G401.6 (cell line): ENCODE results near the gene CD2AP.
"Not testable (repeated sequence)": the region's sequence is repeated elsewhere in the genome, so short reads cannot be mapped to it uniquely, and the experiment has no call there.

ENCODE experiments used
- FAIRE-seq: peaks from 2 replicates; lab custom pipeline; 2012; peaks lifted over from hg19 to GRCh38; lab: Jason Lieb, UNC

The CD2AP gene

DNA sequence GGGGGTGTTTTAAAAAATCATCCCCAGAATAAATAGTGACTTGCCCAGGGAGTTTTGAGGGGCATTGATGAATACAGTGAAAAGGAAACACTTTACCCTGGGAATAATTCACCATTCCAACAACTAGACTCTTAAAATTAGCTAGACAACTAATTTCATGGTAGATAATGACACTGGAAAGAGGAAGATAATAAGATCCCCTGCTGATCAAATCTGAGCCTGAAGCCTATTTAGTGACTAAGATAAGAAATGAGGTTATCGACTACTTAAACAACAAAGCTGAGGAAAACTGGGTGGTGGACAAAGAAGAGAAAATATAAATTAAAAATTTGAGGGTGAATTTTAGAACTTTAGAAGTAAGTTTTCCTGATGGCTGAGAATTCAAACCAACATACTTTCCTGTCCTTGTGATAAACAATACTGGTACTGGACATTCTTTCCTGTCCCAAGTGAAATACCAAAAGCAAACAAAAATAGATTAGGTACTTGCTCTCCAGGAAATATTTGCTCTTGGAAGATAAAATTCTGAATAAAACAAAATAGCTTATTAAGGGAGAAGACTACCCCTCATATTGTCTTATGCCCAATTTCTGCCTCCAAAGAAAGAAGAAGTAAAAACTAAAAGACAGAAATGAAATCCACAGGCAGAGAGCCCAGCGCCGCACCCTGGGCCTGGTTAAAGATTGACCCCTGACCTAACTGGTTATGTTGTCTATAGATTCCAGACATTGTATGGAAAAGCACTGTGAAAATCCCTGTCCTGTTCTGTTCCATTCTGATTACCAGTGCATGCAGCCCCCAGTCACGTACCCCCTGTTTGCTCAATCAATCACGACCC, 156.8 kb downstream of the CD2AP start:
- no peak for FAIRE-seq

DNA sequence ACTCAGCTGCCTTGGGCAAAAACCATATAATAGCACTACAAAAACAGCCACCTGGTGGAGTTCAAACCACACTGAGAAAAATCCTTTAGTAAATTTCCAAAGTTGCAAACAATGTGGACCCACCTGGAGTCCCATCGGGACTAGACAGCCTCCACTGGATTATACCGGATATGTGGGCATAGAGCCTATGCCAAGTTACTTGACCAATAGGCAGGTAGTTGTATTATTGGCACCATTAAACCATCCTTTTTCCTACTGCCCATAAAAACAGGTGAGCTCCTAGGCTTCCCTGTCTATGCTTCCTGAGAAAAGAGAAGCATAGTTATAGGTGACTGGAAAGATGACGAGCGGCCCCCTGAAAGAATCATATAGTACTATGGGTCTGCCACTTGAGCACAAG, 169.1 kb downstream of the CD2AP start:
- no peak for FAIRE-seq

DNA sequence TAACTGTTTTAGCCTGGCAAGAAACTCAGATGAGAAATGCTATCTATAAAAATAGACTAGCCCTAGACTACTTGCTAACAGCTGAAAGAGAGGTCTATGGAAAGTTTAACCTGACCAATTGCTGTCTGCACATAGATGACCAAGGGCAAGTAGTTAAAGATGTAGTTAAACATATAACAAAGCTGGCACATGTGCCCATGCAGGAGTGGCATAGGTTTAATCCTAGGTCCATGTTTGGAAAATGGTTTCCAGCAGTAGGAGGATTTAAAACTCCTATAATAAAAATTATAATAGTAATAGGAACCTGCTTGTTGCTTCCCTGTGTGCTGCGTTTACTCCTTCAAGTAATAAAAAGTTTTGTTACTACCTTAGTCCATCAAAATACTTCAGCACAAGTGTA, 169.6 kb downstream of the CD2AP start:
- FAIRE-seq, result no peak

DNA sequence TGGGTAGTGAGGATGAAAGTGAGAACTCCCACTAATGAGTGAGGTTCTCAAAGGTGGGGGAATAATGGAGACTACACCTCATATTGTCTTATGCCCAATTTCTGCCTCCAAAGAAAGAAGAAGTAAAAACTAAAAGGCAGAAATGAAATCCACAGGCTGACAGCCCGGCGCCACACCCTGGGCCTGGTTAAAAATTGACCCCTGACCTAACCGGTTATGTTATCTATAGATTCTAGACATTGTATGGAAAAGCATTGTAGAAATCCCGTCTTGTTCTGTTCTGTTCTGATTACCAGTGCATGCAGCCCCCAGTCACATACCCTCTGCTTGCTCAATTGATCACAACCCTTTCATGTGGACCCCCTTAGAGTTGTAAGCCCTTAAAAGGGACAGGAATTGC, 170.0 kb downstream of the CD2AP start:
- not testable (repeated sequence) for FAIRE-seq

DNA sequence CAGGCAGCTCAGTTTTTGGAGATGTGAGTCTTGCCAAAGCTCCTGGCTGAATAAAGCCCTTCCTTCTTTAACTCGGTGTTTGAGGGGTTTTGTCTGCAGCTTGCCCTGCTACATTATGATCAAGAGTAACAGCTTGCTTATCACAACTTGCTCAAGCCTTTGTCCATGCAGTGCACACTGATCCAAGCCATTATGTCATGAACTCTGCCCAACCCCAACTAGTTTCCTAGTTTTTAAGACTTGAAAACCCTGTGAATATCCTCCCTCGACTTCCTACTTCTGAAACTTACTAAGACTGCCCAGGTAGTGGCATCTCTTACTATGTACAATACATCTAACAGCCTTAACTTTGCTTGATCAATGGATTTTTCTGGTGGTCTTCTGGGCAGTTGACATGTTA, 170.4 kb downstream of the CD2AP start:
- FAIRE-seq, result no peak

DNA sequence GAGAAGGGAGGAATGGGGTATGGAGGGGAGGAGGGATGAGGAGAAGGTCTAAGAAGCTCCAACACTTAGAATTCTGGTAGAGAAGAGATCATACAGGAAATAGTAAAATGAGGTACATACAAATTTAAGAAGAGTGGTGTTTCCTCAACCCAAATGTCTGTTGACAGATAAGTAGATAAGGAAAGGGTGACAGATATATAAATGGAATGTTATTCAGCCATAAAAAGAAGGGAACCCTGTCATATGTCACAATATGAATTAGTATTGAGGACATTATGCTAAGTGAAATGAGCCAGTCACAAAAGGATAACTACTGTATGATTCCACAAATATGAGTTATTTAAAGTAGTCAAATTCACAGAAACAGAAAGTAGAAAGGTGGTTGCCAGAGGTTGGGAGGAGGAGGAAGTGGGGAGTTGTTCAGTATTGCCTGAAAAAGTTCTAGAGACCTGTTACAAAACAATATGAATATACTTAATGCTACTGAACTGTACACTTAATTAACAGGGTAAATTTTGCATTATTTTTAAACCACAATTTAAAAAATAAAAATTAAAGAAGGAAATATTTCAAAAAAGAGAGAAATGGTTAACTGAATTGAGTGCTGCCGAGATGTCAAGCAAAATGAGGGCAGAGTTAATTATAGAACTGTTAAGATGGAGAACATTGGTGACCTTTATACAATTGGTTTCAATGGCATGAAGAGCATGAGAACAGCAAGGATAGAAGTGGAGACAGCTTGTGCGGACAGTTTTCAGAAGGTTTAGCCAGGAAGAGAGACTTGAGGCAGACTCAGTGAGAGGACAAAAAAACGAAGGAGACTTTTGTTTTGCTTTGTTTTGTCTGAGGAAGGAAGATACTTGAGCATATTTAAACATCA, 173.2 kb downstream of the CD2AP start:
- FAIRE-seq, result no peak

DNA sequence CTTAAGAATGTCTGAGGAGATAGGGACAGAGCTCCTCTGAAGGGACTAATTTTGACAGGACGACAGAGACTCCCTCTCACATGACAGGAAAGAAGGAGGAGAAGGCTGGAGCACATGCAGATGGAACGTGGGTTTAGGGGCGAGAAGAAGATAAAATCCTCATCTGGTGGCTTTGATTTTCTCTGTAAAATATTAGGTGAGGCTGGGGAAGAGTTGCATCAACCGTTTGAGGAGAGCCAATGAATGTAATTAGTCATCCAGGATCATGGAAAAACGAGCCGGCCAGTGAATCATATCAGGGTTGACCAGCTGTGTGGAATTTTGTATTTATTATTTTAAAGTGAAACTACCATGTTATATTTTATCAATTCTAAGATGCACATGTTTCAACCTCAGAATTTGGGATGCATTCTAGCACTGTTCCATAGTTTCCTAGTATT, 173.9 kb downstream of the CD2AP start:
- FAIRE-seq, result no peak

DNA sequence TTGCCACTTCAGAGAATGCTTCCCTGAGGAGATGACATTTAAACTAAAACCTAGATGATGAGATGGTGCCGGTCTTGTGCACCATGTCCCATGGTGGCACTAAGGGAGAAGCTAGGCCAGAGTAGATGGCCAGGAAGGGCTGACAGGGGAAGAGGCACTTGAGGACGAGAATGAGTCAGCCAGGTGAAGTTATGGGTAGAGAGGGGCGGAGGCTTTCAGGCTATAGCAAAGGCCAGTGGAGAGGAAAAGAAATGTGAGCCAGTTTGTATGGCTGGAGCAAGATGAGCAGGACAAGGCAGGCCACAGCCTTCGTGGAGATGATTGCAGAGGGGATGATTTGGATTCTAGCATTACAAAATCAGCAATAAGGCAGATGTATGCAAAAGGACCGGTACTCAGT, 176.1 kb downstream of the CD2AP start:
- FAIRE-seq, result no peak

DNA sequence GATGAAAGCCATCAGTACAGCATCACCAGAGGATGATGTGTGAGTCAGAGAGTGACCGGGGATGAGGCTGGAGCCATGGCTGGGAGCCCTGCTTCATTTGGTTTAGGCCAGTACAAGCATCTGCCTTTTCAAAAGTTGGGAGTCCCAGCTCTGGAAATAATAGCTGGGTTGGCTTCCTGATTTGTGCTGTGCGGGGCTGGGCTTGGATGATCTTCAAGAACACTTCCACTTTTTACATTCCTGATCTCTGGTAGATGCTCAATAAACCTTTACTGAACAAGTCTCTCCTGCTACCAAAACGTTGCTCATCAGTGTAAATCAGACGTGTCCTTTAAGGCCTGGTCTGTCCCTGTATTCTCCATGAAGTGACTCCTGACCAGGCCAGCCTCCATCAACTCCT, 176.7 kb downstream of the CD2AP start:
- FAIRE-seq, result no peak

DNA sequence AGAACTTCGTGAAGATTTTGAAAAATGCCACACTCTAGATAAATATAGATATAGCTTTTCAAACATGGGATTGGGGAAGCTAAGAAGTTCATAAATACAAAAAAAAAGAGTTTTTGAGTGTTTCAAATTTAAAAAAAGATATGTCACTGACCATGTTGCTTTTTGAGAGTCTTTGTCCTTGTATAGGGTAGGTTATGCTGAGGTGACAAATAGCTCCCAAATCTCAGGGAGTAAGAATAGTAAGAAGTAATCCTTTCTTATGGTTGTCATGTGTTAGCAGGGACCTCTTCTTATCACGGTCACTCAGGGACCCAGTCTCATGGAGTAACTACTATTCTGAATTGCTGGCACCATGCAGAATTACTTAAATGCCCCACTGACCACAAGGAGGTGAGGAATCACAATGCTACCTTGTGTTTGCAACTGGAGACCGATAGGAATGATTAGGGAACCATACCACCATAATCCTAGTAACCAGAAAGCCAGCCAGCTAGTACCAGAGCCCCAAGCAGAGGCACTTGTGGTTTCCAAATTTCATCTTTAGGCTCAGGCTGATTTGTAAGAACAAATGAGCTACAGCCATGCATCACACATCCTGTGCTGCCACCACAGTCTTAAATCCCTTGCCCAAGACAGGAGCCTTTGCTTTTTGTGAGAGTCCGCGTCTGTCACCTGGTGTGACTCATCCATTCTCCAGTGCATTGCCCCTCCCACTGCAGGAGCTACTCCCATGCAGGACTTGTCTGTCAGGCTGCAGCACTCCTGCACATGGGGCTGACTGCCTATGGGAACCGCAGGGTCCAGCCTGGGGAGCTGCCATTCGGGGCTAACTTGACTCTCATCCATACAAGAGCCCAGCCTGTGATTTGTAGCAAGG, 178.4 kb downstream of the CD2AP start:
- FAIRE-seq, result no peak

DNA sequence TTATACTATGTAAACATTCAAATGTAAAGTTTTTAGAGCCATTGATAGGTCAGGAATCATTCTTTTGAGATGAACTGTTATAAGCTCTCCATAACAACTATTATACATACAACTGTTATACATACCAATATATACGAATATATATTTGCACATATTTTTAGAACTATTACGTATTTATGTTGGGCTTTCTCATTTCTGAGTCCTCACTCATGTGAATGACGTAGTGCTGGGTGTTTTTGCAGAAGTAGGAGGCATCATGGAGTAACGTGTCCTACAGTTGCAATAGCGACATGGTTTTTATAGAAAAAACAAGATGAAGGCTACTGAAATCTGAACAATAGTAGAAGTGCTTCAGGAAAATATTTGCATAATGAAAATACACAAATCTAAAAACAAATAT, 184.4 kb downstream of the CD2AP start:
- FAIRE-seq, result no peak

DNA sequence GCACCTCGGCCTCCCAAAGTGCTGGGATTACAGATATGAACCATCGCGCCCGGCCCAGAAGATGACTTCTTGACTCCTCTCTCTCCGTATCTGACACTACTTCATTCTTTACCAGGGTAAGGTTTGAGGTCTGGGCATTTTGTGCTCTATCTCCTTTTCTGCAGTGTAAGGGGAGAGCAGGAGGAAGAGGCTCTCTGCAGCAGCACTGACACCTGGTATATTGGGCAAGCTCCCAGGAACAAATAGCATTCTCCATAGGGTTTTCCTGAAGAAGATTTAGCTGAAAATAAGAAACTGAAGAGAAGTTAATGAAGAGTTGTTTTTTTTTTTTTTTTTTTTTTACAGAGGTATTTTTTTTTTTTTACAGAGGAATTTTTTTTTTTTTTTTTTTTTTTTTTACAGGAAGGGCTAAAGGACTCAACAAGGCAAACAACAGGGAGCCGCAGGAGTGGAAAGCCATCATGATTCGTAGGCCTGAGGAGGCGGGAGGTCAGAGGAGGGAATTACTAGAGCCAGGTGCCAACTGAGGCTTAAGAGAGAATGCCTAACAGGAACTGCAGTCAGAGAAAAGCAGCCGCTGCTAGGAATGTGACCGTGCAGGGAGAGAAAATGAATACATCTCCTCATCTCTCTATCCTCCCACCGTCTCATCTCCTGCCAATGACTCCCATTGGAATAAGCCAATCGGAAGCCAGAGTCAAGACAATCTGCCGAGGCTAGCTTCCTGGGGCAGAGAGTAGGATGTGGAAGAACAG, 186.1 kb downstream of the CD2AP start:
- FAIRE-seq, result no peak

DNA sequence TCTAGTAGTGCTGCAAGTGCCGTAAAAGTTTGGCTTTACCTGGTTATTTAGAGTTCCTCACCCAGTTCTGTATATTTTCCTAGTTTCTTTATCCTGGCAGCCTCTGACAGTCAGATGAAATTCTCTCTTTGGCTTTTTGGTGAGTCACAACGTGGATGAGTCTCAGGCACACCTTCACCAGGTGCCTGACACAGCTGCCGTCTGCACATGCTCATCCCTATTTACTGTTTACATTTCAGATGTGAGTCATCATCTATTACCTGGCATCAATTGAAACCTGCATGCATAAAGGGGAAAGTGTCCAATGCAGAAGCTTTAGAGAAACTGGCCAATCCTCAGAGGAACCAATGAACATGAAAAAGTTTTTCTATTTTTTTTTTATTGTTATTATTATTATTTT, 187.5 kb downstream of the CD2AP start:
- FAIRE-seq, result no peak

DNA sequence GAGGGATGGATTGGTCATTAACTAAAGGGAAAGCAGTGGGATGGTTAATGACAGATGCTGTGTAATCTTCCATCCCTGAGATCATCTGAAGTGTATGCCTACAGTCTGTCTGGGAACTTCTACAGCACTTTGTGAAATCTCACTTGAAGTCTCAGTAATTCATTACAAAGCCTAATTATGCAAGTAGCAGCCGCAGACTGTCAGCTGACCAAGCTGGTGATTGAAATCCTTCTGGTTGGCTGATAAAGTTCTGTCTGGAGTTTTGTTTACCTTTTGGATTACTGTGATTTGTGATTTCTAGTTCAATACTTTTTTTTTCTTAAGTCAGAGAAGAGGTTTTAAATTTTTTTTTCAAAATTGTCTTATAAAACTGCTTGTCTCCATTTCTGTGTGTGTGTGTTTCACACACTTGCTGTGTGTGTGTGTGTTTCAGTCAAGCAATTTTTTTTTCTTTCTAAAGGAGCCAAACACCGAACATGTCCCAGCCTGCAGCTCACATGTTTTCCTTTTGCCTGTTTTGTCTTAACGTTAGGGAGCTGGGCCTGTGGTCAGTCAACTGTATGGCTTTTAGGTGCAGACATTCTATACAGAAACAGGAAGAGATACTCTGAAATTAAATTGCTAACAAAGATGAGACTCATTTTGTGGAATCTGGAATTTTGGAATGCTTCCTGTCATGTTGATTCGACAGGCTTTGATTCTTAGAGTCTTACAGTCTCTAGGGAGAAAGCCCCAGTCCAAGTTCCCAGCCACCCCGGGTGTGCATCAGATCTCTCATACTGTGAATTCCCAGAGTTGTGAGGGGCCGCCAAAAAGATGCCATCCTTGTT, 192.3 kb downstream of the CD2AP start:
- FAIRE-seq, result no peak

DNA sequence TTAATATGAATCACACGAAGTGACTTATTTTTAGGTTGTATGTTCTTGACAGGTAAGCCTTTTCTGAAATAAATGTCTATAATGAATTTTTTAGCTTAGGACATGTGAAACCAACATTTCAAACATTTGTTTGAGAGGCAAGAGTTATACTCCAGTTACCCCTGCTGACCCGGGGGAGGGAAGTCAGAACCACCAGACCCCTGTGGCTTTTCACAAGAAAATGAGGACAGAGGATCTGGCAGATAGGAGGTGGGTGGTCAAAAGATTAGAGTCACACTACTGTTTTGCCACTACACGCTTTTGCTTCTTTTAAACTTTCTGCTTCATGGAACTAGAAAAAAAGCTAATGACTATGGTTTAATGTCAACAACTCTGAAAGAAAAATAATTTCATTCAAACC, 193.3 kb downstream of the CD2AP start:
- FAIRE-seq, result no peak

DNA sequence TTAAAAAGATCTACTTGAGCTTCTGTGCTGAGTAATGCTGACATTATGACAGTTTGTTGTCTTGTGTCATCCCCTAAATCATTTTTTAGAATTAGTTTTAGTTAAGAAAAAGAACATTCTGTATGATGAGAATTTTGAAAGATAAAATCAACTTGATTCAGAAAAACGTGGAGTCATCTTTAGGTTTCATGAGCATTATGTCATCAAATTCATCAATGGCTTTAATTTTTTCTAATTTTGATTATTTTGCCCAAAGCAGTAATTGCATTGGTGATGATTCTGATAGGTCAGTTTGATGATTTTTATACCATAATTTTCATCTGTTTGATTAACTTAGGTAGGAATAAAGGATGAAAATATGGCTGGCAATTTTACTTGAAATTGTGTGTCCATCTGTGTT, 194.2 kb downstream of the CD2AP start:
- FAIRE-seq, result no peak

DNA sequence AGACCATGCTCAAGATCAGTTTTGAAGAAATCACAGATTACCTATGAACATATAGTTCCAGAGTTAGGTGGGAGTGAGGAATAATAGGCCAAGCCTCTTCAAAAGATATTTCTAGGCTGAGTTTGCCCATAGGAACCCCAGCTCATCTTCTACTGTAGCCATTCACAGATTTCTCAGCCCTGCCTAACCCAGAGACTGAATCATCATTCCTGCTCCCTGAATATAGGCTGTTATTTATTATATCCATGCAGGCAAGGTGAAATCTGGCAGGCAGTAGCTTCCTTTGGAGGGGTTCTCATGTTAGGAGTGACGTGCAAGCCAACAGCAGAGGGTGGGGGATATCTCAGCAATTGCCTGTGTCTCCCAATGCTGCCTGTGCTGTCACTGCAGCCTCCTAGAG, 195.2 kb downstream of the CD2AP start:
- no peak for FAIRE-seq

DNA sequence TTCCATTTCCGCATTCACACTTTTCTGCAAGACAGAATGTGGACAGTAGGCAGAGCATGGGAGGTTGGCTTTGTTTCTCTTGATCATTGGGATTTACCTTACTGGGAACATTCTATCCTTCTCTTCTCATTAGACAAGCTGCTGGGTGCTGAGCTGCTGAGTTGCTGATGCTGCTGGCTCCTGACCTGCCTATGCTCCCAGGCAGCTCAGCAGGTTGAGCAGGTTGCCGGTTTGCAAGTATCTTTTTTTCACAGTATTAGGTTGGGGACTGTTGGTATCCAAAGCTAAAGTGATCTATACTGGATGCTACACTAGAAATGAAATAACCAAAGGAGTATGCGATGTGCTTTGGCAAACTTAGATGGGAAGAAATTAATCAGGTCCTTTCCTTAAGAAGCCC, 197.1 kb downstream of the CD2AP start:
- FAIRE-seq, result no peak
